Gastroesophageal sphincter (tissue), 3 donors: ENCODE data around the gene HSF4.

Source experiments
- POLR2A ChIP-seq, 2 donors: fragments of 450-650 bp; IDR thresholded peaks; one replicate each; pipeline ENCODE4 v1.6.1; 2017; ENCODE audit warnings: antibody characterized with exemption in 2 of 2, mild to moderate bottlenecking in 2 of 2, moderate library complexity in 1 of 2
- POLR2AphosphoS5 ChIP-seq: sonication (generic); formaldehyde crosslinking; IDR thresholded peaks from one replicate; pipeline ENCODE4 v1.6.1; 2017; ENCODE audit warnings: antibody characterized with exemption
- TF ChIP-seq, protein P1 (sequence below), 4 experiments: fragments of 200-600 bp in 2 of 4; fragments of 450-650 bp in 2 of 4; sonication (generic) in 1 of 4; IDR thresholded peaks; one replicate each; pipeline ENCODE4 v1.5.1; 2017 to 2019; ENCODE audit warnings: antibody characterized with exemption in 4 of 4, mild to moderate bottlenecking in 2 of 4, moderate library complexity in 2 of 4

DNA sequence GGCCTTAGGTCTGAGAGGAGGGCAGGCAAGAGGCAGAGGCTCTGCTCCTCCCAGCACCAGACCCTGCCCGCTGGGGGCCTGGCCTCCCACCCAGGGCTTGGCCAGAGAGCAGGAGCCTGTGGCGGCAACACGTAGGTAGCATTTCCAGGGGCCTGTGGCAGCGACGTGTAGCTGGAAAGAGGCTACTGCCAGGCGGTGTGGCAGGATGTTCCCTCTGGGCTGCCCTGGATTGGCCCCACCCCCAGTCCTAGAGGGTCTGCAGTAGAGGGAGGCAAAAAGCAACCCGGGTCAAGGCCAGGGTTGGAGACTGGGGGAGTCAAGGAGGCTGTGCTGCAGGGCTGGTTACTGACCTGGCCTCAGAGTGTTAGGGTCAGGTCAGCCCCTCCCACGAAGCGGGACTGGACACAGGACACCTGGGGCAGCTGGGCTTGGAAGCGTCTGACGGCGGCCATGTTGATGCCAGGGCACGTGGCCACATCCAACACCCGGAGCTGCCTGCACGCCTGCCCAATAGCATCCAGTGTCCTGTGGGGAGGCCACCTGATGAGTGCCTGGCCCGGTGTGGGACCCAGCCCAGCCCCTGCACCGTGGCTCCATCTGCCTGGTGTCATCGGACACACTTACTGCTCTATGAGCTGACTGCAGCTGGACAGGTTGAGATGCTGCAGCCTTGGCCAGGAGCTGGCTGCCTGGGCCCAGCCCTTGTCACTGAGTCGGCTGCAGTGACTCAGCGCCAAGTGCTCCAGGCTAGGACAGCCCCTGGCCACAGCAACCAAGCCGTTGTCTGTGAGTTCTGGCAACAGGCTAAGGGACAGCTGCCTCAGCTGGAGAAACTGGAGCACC, 42.9 kb downstream of the HSF4 start:
- TF ChIP-seq, protein P1, sequence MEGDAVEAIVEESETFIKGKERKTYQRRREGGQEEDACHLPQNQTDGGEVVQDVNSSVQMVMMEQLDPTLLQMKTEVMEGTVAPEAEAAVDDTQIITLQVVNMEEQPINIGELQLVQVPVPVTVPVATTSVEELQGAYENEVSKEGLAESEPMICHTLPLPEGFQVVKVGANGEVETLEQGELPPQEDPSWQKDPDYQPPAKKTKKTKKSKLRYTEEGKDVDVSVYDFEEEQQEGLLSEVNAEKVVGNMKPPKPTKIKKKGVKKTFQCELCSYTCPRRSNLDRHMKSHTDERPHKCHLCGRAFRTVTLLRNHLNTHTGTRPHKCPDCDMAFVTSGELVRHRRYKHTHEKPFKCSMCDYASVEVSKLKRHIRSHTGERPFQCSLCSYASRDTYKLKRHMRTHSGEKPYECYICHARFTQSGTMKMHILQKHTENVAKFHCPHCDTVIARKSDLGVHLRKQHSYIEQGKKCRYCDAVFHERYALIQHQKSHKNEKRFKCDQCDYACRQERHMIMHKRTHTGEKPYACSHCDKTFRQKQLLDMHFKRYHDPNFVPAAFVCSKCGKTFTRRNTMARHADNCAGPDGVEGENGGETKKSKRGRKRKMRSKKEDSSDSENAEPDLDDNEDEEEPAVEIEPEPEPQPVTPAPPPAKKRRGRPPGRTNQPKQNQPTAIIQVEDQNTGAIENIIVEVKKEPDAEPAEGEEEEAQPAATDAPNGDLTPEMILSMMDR (IDR thresholded peaks at IDR 0.05) = no peak
- TF ChIP-seq POLR2A (IDR thresholded peaks at IDR 0.05) (peak in 1 of 2 donors; percentile 13), POLR2AphosphoS5 (no peak)
